Measurements from ENCODE around the gene GMPPA. TPM values are rescaled to one million over a fixed set of nuclear protein-coding genes. Genes with fewer than 3 reads are reported as not detected.

GMPPA gene
- polyA plus RNA-seq, 1 donor (not counting 4 experiments of a cell fraction or from before 2014, with no cell fraction given): 50.6 TPM

GRCh38 chr2:219514836-219515235 lies 16.1 kb downstream of the GMPPA start:
- Histone ChIP-seq H3K4me3 (ENCODE audit: control insufficient read depth in 2 of 3, extremely low read depth in 1 of 3, insufficient read depth in 2 of 3, low read depth in 1 of 3, low read length in 3 of 3) (no peak overlapping the region), H4K20me1 (ENCODE audit: control insufficient read depth, extremely low read depth, insufficient read depth, low read length) (no peaks in the 10 kb centered on the region), H3K9me3 (ENCODE audit: control insufficient read depth, low read depth, low read length) (no peaks in the 10 kb centered on the region), H3K27me3 (ENCODE audit: control insufficient read depth, extremely low read depth, insufficient read depth, low read length) (peaks cover 75% of the 10 kb centered on the region), H3K4me1 (ENCODE audit: control insufficient read depth, extremely low read depth, insufficient read depth, low read length) (no peaks in the 10 kb centered on the region), H3K27ac (ENCODE audit: control insufficient read depth, insufficient read depth, low read length) (no peak overlapping the region), H3K79me2 (ENCODE audit: control insufficient read depth, insufficient read depth, low read length) (no peaks in the 10 kb centered on the region), H3K9ac (ENCODE audit: control insufficient read depth, extremely low read depth, insufficient read depth, low read length) (no peak overlapping the region), H3K9me1 (ENCODE audit: control insufficient read depth, extremely low read depth, insufficient read depth, low read length) (no peaks in the 10 kb centered on the region), H3K36me3 (ENCODE audit: control insufficient read depth in 2 of 2, extremely low read depth in 1 of 2, insufficient read depth in 2 of 2, low read length in 2 of 2) (no peaks in the 10 kb centered on the region), H3K4me2 (ENCODE audit: control insufficient read depth, extremely low read depth, insufficient read depth, low read depth, low read length) (no peak overlapping the region), H2AFZ (ENCODE audit: control insufficient read depth, low read length) (no peak overlapping the region)
- FAIRE-seq (no peak), DNase-seq (ENCODE audit: low read depth, low spot score) (no peak)
- dilution Hi-C loops (cut with MboI; ENCODE audit: extremely low pct_ligation_motif_present, low sequenced_read_pairs): no loop called here
- TF ChIP-seq CTCF (optimal IDR thresholded peaks at IDR 0.05 in 1 of 3, IDR thresholded peaks at IDR 0.05 in 1 of 3, conservative IDR thresholded peaks at IDR 0.05 in 1 of 3; ENCODE audit: extremely low read depth in 1 of 3, insufficient read depth in 2 of 3, low read length in 3 of 3) (no peak), EZH2 (IDR thresholded peaks at IDR 0.05; ENCODE audit: low read length) (no peak)

- Histone ChIP-seq H3K36me3 (ENCODE audit: control insufficient read depth in 2 of 2, extremely low read depth in 1 of 2, insufficient read depth in 2 of 2, low read length in 2 of 2) (no peaks in the 10 kb centered on the region), H3K4me3 (ENCODE audit: control insufficient read depth in 2 of 3, extremely low read depth in 1 of 3, insufficient read depth in 2 of 3, low read depth in 1 of 3, low read length in 3 of 3) (no peak overlapping the region), H3K4me2 (ENCODE audit: control insufficient read depth, extremely low read depth, insufficient read depth, low read depth, low read length) (no peak overlapping the region), H3K9ac (ENCODE audit: control insufficient read depth, extremely low read depth, insufficient read depth, low read length) (no peak overlapping the region), H3K9me3 (ENCODE audit: control insufficient read depth, low read depth, low read length) (no peaks in the 10 kb centered on the region), H2AFZ (ENCODE audit: control insufficient read depth, low read length) (no peak overlapping the region), H3K9me1 (ENCODE audit: control insufficient read depth, extremely low read depth, insufficient read depth, low read length) (no peaks in the 10 kb centered on the region), H4K20me1 (ENCODE audit: control insufficient read depth, extremely low read depth, insufficient read depth, low read length) (no peaks in the 10 kb centered on the region), H3K27me3 (ENCODE audit: control insufficient read depth, extremely low read depth, insufficient read depth, low read length) (peaks cover 65% of the 10 kb centered on the region), H3K4me1 (ENCODE audit: control insufficient read depth, extremely low read depth, insufficient read depth, low read length) (no peaks in the 10 kb centered on the region), H3K79me2 (ENCODE audit: control insufficient read depth, insufficient read depth, low read length) (no peaks in the 10 kb centered on the region), H3K27ac (ENCODE audit: control insufficient read depth, insufficient read depth, low read length) (no peak overlapping the region)
- FAIRE-seq: no peak
- no peak for DNase-seq (ENCODE audit: low read depth, low spot score)
- dilution Hi-C loops (cut with MboI; ENCODE audit: extremely low pct_ligation_motif_present, low sequenced_read_pairs): no loop called here
- TF ChIP-seq CTCF (optimal IDR thresholded peaks at IDR 0.05 in 1 of 3, IDR thresholded peaks at IDR 0.05 in 1 of 3, conservative IDR thresholded peaks at IDR 0.05 in 1 of 3; ENCODE audit: extremely low read depth in 1 of 3, insufficient read depth in 2 of 3, low read length in 3 of 3) (peak in 1 of 3 experiments; percentile 0), EZH2 (IDR thresholded peaks at IDR 0.05; ENCODE audit: low read length) (no peak)
Measured at GRCh38 chr2:219515874-219516629, 17.4 kb downstream of the GMPPA start.
